Gastroesophageal sphincter (tissue), 4 donors: Measurements from ENCODE around the gene ARHGAP5. TPM values are rescaled to one million over a fixed set of nuclear protein-coding genes. Genes with fewer than 3 reads are reported as not detected.

Experiments used
- small RNA-seq, 4 donors: library from RNA; depleted of rRNA; stranded (forward); fragments of <200 nt; gene quantifications; one replicate each; pipeline ENCODE3, GENCODE V24; 2016
- total RNA-seq, 4 donors: library from RNA; depleted of rRNA; stranded (reverse); fragments of >200 nt; gene quantifications; one replicate each; pipeline ENCODE4 v1.1.0, GENCODE V29; 2016

Gene ARHGAP5
- total RNA-seq, 4 donors from 2014 or later = 196 to 265 (median 239) TPM

Small RNAs within 50 kb of the gene (small RNA-seq; reads per million reads assigned to genes)
- 0 to 0.36 (median 0) reads per million in 4 donors for gene RNU6-7
- gene RNU6-8 = 0 reads per million in 4 donors

Other genes starting within 250 kb of the ARHGAP5 start
- gene RNU6-7, start 124.7 kb downstream of the ARHGAP5 start, total RNA-seq = not detected
- not detected for gene RNU6-8, start 126.0 kb downstream of the ARHGAP5 start, total RNA-seq